ENCODE results near the gene GLB1L. TPM values are rescaled to one million over a fixed set of nuclear protein-coding genes. Genes with fewer than 3 reads are reported as not detected.

Gene GLB1L
- polyA plus RNA-seq, 1 of the 3 experiments (the other 2 are of a cell fraction): 11.7 TPM

- Histone ChIP-seq H3K9me2 (no peaks in the 10 kb centered on the region), H3K9me3 (no peaks in the 10 kb centered on the region), H3K27ac (ENCODE audit: low read depth in 2 of 2, low read length in 1 of 2) (no peak overlapping the region), H3K4me3 (ENCODE audit: low read depth in 2 of 2, low read length in 1 of 2) (no peak overlapping the region), H4K20me1 (ENCODE audit: insufficient read depth) (no peaks in the 10 kb centered on the region), H3K4me2 (no peak overlapping the region), H2AFZ (ENCODE audit: low read depth) (no peak overlapping the region), H3K36me3 (replicated peaks in 1 of 2; ENCODE audit: control insufficient read depth in 1 of 2, insufficient read depth in 2 of 2, low read length in 1 of 2) (peaks cover 13 to 43% of the 10 kb centered on the region in 2 experiments), H3K4me1 (ENCODE audit: control insufficient read depth in 1 of 2, insufficient read depth in 2 of 2, low read depth in 1 of 2, low read length in 1 of 2) (peaks cover 13 to 20% of the 10 kb centered on the region in 2 experiments; a peak in 3 of 4 replicates), H3F3A (replicated peaks; ENCODE audit: insufficient read depth) (peaks cover 15% of the 10 kb centered on the region), H3K27me3 (ENCODE audit: insufficient read depth) (no peaks in the 10 kb centered on the region), H3K79me2 (ENCODE audit: insufficient read depth) (no peaks in the 10 kb centered on the region), H3K9ac (no peak overlapping the region)
- ChIA-PET CTCF (interaction anchor here (1.2 to 4.0 kb wide), 4 partner anchors 8 to 86 kb away, joined by 3 to 26 read pairs (median 4); partner anchors contain the start of gene ABCB6), POLR2A (interaction anchor here (4.6 kb wide), 1 partner anchor 8 kb away, joined by 52 read pairs; the partner anchor contains the start of gene ABCB6)
- DNase-seq: no peak
- WGBS (ENCODE audit: low lambda C conversion rate): 86% methylated on average over 14 of the region's 18 CpGs
- TF ChIP-seq FOXJ3 (CRISPR knock-in tag; IDR thresholded peaks at IDR 0.05): no peak
- TF ChIP-seq NFIC (IDR thresholded peaks at IDR 0.05; ENCODE audit: borderline replicate concordance): no peak
- TF ChIP-seq CTCF (IDR thresholded peaks at IDR 0.05): no peak
- no peak for TF ChIP-seq JUND (IDR thresholded peaks at IDR 0.05)
- no peak for TF ChIP-seq USF2 (IDR thresholded peaks at IDR 0.05; ENCODE audit: borderline replicate concordance, low read depth, low read length)
- no peak for TF ChIP-seq RCOR1 (IDR thresholded peaks at IDR 0.05; ENCODE audit: low read length)
- TF ChIP-seq ZBTB33 (IDR thresholded peaks at IDR 0.05; ENCODE audit: borderline replicate concordance, low read depth): no peak
- no peak for TF ChIP-seq RXRA (IDR thresholded peaks at IDR 0.05; ENCODE audit: borderline replicate concordance, low read depth)
- no peak for TF ChIP-seq FOSL2 (IDR thresholded peaks at IDR 0.05; ENCODE audit: borderline replicate concordance, low read depth)
- TF ChIP-seq RFX5 (IDR thresholded peaks at IDR 0.05; ENCODE audit: low read length): no peak
- no peak for TF ChIP-seq EZH2phosphoT487 (IDR thresholded peaks at IDR 0.05; ENCODE audit: borderline replicate concordance, low read depth)
- TF ChIP-seq NRF1 (IDR thresholded peaks at IDR 0.05; ENCODE audit: low read depth, low read length): no peak
Measured at GRCh38 chr2:219209236-219210195, 35.7 kb downstream of the GLB1L start.
